ENCODE results near the gene TNFRSF13B.
"Not testable (repeated sequence)": the region's sequence is repeated elsewhere in the genome, so short reads cannot be mapped to it uniquely, and the experiment has no call there.

Gene TNFRSF13B

DNA sequence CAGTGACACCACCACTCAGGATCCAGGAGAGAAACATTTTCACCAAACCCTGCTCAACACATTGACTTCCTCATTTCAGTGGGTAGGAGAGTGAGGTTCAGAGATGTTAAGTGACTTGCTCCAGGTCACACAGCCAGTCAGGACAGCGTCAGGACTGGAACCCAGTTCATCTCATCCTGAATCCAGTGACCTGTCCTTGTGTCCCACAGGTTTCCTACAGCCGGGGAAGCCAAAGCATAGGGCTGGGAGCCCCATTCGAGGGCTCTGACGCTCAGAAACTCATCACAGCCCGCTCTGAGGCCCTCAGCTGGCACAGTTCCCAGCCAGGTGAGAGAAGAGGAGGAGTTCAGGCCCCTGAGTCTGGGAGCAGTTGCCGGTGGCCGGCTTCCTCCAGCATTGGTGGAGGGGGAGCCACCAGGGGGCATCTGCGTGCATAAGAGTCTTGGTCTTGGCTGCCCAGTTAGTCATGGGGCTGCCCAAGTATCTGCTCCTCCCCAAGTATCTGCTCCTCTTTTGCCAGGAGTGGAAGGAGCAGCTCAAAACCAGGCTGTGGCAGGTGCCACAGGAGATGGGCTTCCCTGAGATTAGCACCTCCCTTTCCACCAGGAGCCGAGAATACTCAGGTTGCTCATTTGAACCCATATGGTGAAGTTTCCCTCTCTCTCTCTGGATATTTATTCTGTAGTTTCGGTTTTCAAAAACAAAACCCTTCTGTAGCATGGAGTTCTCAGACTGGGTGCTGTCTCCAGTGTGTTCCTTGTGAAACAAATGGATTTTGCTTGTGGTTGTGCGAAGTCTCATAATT, 56.0 kb downstream of the TNFRSF13B start:
- FAIRE-seq = no peak
- DNase-seq (ENCODE audit: insufficient read length, low spot score) = peak; percentile 86
- TF ChIP-seq POLR2A (IDR thresholded peaks at IDR 0.05; ENCODE audit: low read depth, low read length) = no peak

DNA sequence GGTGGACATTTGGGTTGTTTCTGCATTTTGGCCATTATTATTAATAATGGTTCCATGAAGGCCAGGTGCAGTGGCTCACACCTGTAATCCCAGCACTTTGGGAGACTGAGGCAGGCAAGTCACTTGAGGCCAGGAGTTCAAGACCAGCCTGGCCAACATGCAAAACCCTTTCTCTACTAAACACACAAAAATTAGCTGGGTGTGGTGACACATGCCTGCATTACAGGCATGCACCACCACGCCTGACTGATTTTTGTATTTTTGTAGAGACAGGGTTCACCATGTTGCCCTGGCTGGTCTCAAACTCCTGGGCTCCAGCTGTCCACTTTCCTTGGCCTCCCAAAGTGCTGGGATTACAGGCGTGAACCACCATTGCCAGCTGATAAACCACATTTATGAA, 58.5 kb downstream of the TNFRSF13B start:
- FAIRE-seq = no peak
- TF ChIP-seq POLR2A (IDR thresholded peaks at IDR 0.05; ENCODE audit: low read depth, low read length) = no peak
- DNase-seq (ENCODE audit: insufficient read length, low spot score) = no peak

DNA sequence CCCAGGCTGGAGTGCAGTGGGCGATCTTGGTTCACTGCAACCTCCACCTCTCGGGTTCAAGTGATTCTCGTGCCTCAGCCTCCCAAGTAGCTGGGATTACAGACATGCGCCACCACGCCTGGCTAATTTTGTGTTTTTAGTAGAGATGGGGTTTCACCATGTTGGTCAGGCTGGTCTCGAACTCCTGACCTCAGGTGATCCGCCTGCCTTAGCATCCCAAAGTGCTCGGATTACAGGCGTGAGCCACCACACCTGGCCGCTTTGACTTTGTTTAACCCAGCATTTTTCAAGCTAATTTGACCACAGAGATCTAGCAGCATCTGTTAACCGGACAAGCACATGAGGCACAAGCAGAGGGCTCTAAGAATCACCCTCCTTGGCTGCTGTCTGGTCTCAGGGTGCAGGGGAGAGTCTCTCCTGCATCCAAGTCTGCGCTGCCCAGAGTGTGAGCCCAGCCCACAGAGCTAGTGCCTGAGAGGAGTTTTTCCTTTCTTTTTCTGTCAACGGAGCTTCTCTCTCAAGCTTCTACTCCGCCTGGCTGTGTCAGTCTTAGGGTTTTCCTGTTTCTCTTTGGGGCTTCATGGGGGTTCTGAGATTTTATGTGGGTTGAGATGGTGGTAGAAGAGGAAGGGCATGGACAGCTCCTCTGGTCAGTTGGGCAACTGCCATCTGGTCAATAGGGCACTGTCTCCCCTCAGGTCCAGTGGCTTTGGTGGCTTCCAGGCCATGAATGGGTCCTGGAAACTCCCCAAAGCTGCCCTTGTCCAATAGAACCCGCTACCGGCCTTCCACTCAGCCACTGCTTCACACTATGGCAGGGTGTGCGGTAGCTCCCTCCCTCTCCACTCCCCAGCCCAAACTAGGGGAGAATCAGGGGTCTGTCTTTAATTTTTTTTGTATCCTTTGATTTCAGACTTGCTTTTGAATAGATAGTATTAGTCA, 59.6 kb downstream of the TNFRSF13B start:
- no peak for TF ChIP-seq POLR2A (IDR thresholded peaks at IDR 0.05; ENCODE audit: low read depth, low read length)
- FAIRE-seq = no peak
- no peak for DNase-seq (ENCODE audit: insufficient read length, low spot score)

DNA sequence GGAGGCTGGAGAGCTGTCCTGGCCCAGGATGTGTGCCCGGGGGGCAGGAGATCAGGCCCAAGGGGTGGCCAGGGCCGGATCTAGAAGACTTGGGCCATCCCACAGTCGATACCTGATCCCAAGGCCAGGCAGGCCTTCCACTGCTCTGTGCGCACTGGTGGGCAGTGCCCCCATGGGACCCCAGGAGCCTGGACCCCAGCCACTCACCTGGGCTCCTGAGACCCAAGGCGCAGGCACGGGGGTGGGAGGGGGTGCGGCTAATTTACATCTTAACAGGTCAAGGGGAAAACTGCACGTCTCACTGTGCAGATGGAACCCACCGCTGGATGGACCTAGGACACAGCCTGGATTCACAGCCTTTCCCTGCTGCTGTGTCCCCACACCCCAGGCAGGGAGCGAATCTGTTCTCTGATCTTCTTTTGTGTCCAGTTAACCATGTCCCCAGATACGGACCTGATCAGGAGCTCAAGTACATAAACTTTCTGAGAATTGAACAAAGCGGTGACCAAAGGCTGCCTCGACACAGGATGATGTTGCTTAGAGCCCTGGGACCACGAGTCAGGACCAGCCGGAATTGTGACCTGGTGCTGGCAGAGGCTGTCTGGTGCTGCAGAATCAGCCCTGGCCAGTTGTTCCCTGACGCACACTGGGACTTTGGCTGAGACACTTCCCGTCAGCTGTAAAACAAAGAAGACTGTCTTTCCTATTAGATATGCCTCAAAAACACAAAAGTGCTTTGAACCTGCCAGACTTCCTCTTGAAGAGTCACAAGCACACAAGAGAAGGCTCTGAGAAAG, 60.6 kb downstream of the TNFRSF13B start:
- no peak for TF ChIP-seq POLR2A (IDR thresholded peaks at IDR 0.05; ENCODE audit: low read depth, low read length)
- FAIRE-seq (no peak), DNase-seq (ENCODE audit: insufficient read length, low spot score) (no peak)

DNA sequence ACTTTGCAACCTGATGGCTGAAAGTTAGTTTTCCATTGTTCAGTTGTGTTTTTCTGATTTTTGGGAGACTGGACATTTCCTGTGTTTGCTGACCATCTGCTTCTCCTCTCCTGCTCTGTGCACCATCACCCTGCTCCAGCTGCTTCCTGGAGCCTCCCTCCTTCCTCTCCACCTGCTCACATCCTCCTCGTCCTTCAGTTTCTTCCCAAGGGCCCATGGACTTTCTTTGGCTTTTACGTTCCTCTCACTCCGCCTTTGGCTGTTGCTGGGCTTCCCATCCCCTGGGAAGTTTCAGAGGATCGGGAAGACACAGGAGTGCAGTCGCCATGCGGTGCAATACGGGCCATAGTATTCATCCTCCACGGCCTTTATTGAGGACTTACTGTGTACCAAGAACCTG, 61.6 kb downstream of the TNFRSF13B start:
- DNase-seq (ENCODE audit: insufficient read length, low spot score) = no peak
- TF ChIP-seq POLR2A (IDR thresholded peaks at IDR 0.05; ENCODE audit: low read depth, low read length) = no peak
- FAIRE-seq = no peak

DNA sequence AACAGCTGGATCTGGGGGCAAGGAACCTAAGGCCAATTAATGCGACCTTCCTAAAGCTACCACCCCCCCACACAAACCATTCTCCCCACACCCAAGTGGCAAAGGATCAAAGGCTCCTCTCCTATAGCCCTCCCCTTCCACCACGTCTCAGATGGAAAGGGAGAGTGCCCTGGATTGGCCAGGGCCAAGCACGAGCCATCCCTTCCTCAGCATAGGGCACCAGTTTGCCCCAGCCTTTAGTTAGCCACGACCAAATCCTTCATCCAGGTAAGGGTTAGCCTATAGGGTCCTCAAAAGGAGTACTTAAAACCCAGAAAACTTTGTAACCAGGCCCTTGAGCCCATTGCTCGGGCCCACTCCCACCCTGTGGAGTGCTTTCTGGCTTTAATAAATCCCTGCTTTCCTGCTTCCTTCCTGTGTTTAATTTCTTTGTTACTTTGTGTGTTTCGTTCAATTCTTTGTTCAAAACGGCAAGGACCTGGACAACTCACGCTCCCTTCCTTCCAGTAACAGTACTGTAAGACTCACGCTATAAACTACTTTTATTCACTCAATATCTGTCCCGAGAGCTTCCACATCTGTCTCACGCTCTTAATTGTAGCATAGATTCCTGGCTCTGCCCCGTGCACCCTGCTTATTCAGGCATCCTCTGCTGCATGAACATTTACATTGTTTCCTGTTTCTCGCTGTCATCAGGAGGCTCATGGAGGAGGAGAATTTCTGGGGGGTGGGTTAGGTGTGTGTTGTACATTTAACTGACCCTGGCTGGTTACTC, 62.3 kb downstream of the TNFRSF13B start:
- no peak for DNase-seq (ENCODE audit: insufficient read length, low spot score)
- no peak for FAIRE-seq
- TF ChIP-seq POLR2A (IDR thresholded peaks at IDR 0.05; ENCODE audit: low read depth, low read length) = no peak

DNA sequence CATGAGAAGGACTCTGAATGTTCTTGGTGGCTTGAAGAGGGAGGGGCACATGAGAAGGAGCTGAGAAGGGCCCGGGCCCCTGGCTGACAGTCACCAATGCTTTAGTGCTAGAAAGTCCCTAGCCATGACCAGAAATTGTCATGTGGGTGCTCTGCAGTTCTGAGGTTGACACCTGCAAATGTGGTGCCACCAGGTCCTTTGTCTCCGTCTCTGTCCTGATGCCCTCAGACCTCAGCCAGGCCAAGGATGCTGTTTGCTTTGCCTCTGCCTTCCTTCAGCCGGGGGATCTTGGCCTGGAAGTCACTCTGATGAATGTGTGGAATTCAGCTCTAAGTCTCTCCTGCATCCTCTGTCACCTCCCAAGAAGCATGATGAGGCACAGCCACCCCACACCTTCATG, 63.6 kb downstream of the TNFRSF13B start:
- TF ChIP-seq POLR2A (IDR thresholded peaks at IDR 0.05; ENCODE audit: low read depth, low read length) = no peak
- FAIRE-seq = no peak
- DNase-seq (ENCODE audit: insufficient read length, low spot score) = no peak

DNA sequence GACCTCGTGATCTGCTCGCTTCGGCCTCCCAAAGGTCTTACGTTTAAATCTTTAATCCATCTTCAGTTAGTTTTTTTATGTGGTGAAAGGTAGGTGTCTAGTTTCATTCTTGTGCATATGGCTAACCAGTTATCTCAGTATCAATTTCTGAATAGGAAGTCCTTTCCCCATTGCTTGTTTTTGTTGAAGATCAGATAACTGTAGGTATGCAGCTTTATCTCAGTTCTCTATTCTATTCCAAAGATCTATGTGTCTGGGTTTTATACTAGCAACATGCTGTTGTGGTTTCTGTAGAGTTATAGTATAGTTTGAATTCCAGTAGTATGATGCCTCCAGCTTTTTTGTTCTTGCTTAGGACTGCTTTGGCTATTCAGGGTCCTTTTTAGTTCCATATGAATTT, 65.2 kb downstream of the TNFRSF13B start:
- FAIRE-seq (no peak), DNase-seq (ENCODE audit: insufficient read length, low spot score) (no peak)
- no peak for TF ChIP-seq POLR2A (IDR thresholded peaks at IDR 0.05; ENCODE audit: low read depth, low read length)

DNA sequence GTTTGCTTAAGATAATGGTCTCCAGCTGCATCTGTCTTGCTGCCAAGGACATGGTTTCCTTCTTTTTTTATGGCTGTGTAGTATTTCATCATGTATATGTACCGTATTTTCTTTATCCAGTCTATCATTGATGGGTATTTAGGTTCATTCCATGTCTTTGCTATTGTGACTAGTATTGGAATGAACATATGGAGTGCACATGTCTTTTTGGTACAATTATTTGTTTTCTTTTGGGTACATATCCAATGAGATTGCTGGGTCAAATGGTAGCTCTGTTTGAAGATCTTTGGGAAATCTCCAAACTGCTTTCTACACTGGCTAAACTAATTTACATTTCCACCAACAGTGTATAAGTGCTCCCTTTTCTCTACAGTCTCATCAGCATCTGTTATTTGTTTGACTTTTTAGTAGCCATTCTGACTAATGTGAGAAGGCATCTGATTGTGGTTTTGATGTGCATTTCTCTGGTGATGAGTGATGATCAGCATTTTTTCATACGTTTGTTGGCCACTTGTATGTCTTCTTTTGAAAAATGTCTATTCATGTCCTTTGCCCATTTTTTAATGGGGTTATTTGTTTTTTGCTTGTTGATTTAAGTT, 66.2 kb downstream of the TNFRSF13B start:
- DNase-seq (ENCODE audit: insufficient read length, low spot score) (no peak), FAIRE-seq (peak; percentile 41)

DNA sequence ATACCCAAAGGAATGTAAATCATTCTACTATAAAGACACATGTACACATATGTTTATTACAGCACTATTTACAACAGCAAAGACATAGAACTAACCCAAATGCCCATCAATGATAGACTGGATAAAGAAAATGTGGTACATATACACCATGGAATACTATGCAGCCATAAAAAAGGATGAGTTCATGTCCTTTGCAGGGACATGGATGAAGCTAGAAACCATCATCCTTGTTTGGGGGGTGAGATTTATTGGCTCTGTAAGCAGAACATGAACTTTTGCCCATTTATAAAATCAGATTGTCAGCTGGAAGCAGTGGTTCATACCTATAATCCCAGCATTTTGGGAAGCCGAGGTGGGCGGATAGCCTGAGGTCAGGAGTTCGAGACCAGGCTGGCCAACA, 68.8 kb downstream of the TNFRSF13B start:
- not testable (repeated sequence) for FAIRE-seq; DNase-seq (ENCODE audit: insufficient read length, low spot score)

More for the DNA sequence above, 66.2 kb downstream of the TNFRSF13B start:
- TF ChIP-seq POLR2A (IDR thresholded peaks at IDR 0.05; ENCODE audit: low read depth, low read length) = no peak

DNA sequence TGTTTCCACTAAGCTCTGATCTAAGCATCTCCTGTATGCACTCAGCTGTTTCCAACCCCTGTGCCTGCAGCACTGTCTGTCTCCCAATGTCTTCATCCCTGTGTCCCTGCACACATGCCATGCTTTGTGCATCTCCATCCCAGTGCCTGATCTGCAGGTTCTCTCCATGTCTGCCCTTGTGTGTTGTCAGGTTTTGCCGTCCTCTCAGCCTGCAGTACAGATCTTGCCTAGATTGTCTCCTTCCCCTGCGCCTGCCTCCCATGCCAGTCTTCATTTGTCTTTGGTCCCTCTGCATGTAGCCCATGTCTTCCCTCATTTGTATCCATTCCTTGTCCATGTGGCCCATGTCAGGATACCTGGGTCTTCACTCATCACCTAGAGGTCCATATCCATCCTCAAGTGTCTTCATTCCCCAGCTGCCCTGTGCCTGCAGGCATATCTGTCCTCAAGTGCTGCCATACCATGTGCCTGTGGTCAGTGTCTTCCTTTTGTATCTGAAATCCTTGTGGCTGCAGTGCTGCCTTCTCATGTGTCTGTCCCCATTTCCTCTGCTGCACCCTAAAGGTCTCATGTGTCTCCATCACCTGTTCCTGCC, 71.5 kb downstream of the TNFRSF13B start:
- no peak for TF ChIP-seq POLR2A (IDR thresholded peaks at IDR 0.05; ENCODE audit: low read depth, low read length)
- DNase-seq (ENCODE audit: insufficient read length, low spot score) = no peak
- no peak for FAIRE-seq

DNA sequence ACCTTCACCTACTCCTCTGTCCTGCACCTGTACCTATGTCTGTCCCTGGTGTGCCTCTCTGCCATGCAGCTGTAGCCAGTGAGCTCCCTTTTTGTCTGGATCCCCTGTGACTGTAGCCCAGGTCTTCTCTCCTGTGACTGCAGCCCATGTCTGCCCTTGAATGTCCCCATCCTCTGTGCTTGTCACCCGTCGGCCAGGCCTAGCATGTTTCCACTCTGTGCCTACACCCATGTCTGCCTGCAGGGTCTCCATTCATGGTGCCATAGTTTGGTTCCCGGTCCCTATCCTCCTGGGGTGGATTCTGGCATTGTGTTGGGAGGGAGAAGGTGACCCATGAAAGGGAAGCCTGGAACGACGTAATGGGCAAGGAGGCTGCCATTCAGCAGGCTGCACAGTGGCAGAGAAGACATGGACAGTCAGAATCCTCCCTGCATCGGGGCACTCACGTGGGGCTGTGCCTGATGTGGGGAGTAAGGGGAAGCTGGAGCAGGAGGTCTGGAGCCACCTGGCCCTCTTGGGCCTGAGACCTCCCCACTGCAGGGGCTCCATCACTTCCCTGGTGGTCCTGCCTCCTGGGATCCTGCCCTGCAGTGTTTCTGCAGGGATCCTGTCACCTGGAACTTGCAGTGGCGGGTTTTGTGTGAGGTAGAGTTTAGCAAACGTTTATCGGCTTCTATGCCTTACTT, 74.6 kb downstream of the TNFRSF13B start:
- FAIRE-seq; DNase-seq (ENCODE audit: insufficient read length, low spot score): not testable (repeated sequence)

DNA sequence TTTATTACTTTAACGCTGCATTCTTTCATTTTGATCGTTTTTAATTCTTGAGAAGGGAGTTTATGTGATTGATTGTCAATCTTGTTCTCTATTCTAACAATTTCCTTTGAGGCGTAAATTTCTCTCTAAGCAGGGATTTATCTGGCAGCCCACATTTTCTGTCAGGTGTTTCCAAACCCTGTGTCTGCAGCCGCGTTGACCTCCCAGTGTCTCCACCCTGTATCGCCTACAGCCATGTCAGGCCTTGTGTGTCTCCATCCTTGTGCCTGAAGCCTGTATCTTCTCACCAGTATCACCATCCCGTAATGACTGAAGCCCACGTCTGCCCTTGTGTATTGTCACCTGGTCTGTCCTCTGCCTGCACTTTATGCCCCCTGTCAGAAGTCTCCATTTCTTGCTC, 75.7 kb downstream of the TNFRSF13B start:
- not testable (repeated sequence) for FAIRE-seq; DNase-seq (ENCODE audit: insufficient read length, low spot score)

DNA sequence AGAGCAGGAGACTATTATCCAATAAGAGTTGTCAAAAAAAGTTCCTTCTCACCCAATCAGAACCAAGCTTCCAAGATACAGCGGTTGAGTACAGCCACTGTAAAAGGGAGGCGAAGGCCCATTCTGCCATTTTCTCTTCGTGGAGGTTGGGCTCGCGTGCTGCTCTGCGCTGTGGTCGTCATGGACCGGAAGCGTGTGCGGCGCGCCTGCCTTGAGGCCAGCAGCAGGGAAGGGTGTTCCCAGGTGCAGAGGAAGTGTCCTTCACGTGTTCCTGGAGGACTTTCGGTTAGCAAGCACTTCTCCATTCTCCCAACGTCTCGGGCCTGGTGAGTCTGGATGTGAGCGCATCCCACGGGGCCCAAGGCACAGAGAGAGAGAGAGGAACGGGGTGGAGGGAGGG, 78.4 kb downstream of the TNFRSF13B start:
- not testable (repeated sequence) for FAIRE-seq; DNase-seq (ENCODE audit: insufficient read length, low spot score)

DNA sequence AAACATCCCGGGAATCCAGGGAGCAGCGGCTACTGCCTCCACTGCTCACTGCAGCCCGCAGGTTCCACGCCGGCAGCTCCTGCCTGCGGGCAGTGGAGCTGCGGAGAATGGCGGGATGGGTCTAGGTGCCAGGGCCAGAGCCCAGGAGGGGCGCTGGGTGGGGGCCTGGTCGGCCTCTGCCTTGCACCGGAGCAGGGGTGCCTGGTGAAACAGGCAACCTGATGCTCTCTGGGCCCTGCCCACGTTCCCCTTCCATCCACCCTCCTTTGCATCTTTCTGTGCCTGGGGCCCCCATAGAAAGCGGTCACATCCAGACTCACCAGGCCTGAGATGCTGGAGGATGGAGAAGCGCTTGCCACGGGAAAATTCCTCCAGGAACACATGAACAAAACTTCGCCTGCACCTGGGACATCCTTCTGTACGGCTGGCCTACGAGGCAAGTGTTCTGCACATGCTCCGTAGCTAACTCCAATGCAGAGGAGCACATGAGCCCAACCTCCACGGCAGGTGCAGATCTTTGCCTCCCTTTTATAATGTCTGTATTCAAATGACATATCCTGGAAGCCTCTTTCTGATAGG, 79.0 kb downstream of the TNFRSF13B start:
- not testable (repeated sequence) for FAIRE-seq; DNase-seq (ENCODE audit: insufficient read length, low spot score)
